NB4 (cell line): ENCODE measurements around the gene LRRC31.

Experiments used
- POLR2A ChIP-seq: IDR thresholded peaks from 2 replicates; pipeline ENCODE4 v1.6.1; 2011; ENCODE audit warnings: mild to moderate bottlenecking; ENCODE audit not compliant: insufficient read length; ENCODE audit errors: extremely low read depth
- TF ChIP-seq, protein P1 (sequence below): IDR thresholded peaks from one replicate; pipeline ENCODE4 v1.5.1; 2012; ENCODE audit warnings: low read depth, low read length

DNA sequence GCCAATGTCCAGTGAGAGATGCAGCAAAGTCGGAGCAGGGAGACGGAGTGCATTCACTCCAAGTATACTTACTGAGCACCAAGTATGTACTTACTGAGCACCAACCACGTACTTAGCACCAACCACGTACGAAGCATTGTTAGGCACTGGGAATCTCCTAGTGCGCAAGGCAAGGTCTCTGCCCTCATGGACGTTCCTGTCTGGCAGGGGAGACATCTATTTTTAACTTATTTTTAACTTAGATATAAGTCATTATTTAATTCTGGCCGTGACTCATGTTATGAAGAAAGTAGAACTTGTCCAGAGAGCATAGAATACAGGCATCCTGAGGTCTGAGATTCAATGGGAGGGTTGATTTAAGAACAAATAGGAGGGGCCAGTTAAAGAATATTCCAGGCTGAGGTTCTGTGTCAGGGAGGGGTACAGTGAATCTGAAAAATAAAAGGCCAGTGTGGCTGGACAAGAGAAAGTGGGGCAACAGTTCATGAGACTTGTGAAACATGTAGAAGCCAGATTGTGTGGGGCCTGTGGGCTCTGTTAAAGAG lies 9.3 kb upstream of the LRRC31 start:
- TF ChIP-seq, protein P1, sequence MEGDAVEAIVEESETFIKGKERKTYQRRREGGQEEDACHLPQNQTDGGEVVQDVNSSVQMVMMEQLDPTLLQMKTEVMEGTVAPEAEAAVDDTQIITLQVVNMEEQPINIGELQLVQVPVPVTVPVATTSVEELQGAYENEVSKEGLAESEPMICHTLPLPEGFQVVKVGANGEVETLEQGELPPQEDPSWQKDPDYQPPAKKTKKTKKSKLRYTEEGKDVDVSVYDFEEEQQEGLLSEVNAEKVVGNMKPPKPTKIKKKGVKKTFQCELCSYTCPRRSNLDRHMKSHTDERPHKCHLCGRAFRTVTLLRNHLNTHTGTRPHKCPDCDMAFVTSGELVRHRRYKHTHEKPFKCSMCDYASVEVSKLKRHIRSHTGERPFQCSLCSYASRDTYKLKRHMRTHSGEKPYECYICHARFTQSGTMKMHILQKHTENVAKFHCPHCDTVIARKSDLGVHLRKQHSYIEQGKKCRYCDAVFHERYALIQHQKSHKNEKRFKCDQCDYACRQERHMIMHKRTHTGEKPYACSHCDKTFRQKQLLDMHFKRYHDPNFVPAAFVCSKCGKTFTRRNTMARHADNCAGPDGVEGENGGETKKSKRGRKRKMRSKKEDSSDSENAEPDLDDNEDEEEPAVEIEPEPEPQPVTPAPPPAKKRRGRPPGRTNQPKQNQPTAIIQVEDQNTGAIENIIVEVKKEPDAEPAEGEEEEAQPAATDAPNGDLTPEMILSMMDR, result no peak
- no peak for TF ChIP-seq POLR2A
